ENCODE results near the gene MYO3B.

DNA sequence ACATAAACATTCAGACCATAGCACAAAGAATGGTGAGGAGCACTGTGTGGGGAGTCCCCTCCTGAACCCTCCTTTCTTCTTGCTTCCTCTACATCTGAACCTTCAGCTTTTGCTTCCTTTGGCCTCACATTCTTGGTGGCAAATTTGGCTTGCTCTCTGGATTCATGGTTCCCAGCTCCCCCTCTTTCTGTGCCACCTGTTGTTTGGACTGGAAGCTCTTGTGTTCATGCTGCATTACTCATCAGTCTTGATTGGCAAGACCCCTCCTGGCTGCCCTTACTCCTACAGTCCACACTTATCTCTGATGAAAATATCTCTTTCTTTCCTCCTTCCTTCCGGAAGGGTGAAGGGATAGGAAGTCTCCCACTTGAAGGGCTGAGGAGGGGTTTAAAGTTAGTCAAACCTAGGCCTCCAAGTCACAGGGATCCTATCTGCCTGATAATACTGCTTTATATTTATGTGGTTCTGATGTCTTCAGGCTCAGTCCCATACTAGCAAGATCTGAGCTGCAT lies 70.0 kb downstream of the MYO3B start:
- TF ChIP-seq SP2 (IDR thresholded peaks at IDR 0.05; ENCODE audit: low read length) (no peak), HDAC2 (IDR thresholded peaks at IDR 0.05; ENCODE audit: borderline replicate concordance in 1 of 2, low read depth in 2 of 2, low read length in 2 of 2) (no peak), POLR2A (IDR thresholded peaks at IDR 0.05; ENCODE audit: control extremely low read depth in 1 of 2, low read depth in 2 of 2, low read length in 2 of 2) (no peak), EZH2 (IDR thresholded peaks at IDR 0.05; ENCODE audit: low read depth, low read length, severe bottlenecking) (no peak), CTCF (IDR thresholded peaks at IDR 0.05; ENCODE audit: control extremely low read depth in 1 of 3, insufficient read depth in 1 of 3, low read depth in 1 of 3, low read length in 3 of 3) (no peak), TEAD4 (IDR thresholded peaks at IDR 0.05; ENCODE audit: low read depth, low read length) (no peak), YY1 (IDR thresholded peaks at IDR 0.05; ENCODE audit: low read depth, low read length) (no peak)
